CD4-positive, CD25-positive, alpha-beta regulatory T cell (primary cell): ENCODE measurements around the gene GNMT. TPM values are rescaled to one million over a fixed set of nuclear protein-coding genes. Genes with fewer than 3 reads are reported as not detected.
"Not testable (repeated sequence)": the region's sequence is repeated elsewhere in the genome, so short reads cannot be mapped to it uniquely, and the experiment has no call there.

ENCODE experiments used
- ATAC-seq, 2 donors: fragments of 150-1000 bp; cut with Tn5 transposase; one replicate each; pipeline ENCODE4 v1.10.0; 2021; ENCODE audit warnings: low read depth in 2 of 2, moderate number of reproducible peaks in 2 of 2, moderate library complexity in 1 of 2
- DNase-seq, 3 donors: peaks; one replicate each; pipeline versions ENCODE4 v3.0.0 to v3.0.0-alpha.2; 2012 to 2022; ENCODE audit warnings: mixed read lengths in 1 of 3
- H3K27ac ChIP-seq: one replicate; pipeline ENCODE4 v1.7.0; 2013; ENCODE audit warnings: mild to moderate bottlenecking, low read length; ENCODE audit not compliant: insufficient read depth, poor library complexity, severe bottlenecking
- H3K27me3 ChIP-seq: one replicate; pipeline ENCODE4 v1.7.0; 2013; ENCODE audit warnings: low read length; ENCODE audit not compliant: control insufficient read depth, insufficient read depth
- H3K36me3 ChIP-seq: one replicate; pipeline ENCODE4 v1.7.0; 2013; ENCODE audit warnings: mild to moderate bottlenecking, low read length, moderate library complexity; ENCODE audit not compliant: control insufficient read depth, insufficient read depth
- H3K4me1 ChIP-seq: 2 replicates; pipeline ENCODE4 v1.7.0; 2013; ENCODE audit warnings: mild to moderate bottlenecking, low read length; ENCODE audit not compliant: insufficient read depth, control insufficient read depth, poor library complexity, severe bottlenecking
- H3K4me3 ChIP-seq: one replicate; pipeline ENCODE4 v1.7.0; 2013; ENCODE audit warnings: low read depth, mild to moderate bottlenecking, low read length, moderate library complexity
- H3K9me3 ChIP-seq, 2 experiments: 1 replicate in 1 of 2; 2 replicates in 1 of 2; pipeline ENCODE4 v1.7.0; 2013; ENCODE audit warnings: low read length in 2 of 2, mild to moderate bottlenecking in 1 of 2, moderate library complexity in 1 of 2; ENCODE audit not compliant: control insufficient read depth in 2 of 2
- H3K27ac Mint-ChIP-seq, 3 donors: one replicate each; pipeline ENCODE4 v1.8.0; 2020 to 2022; ENCODE audit warnings: mild to moderate bottlenecking in 3 of 3, mixed read lengths in 3 of 3, moderate library complexity in 2 of 3
- H3K27me3 Mint-ChIP-seq: one replicate; pipeline ENCODE4 v1.8.0; 2022; ENCODE audit warnings: mild to moderate bottlenecking, mixed read lengths
- H3K36me3 Mint-ChIP-seq: one replicate; pipeline ENCODE4 v1.8.0; 2020; ENCODE audit warnings: mixed read lengths
- H3K4me1 Mint-ChIP-seq, 4 donors: one replicate each; pipeline ENCODE4 v1.8.0; 2020 to 2022; ENCODE audit warnings: mixed read lengths in 4 of 4, mild to moderate bottlenecking in 1 of 4
- H3K4me3 Mint-ChIP-seq, 4 donors: one replicate each; pipeline ENCODE4 v1.8.0; 2020 to 2022; ENCODE audit warnings: mild to moderate bottlenecking in 4 of 4, mixed read lengths in 4 of 4, moderate library complexity in 3 of 4
- H3K9me3 Mint-ChIP-seq, 7 donors: one replicate each; pipeline ENCODE4 v1.8.0; 2020 to 2022; ENCODE audit warnings: mixed read lengths in 7 of 7, mild to moderate bottlenecking in 3 of 7, moderate library complexity in 2 of 7
- polyA plus RNA-seq, 4 donors: library from polyadenylated mRNA; unstranded; fragments of 300-500 nt; fragmentation: Illumina TruSeq; gene quantifications; one replicate each; pipeline ENCODE4 v1.2.3, GENCODE V29; 2021
- total RNA-seq: library from RNA; stranded (reverse); gene quantifications from one replicate; pipeline ENCODE4 v1.2.3, GENCODE V29; 2022

Gene GNMT
- total and polyA plus RNA-seq, 5 donors from 2014 or later, result 0.22 to 0.99 TPM; not detected in 3

DNA sequence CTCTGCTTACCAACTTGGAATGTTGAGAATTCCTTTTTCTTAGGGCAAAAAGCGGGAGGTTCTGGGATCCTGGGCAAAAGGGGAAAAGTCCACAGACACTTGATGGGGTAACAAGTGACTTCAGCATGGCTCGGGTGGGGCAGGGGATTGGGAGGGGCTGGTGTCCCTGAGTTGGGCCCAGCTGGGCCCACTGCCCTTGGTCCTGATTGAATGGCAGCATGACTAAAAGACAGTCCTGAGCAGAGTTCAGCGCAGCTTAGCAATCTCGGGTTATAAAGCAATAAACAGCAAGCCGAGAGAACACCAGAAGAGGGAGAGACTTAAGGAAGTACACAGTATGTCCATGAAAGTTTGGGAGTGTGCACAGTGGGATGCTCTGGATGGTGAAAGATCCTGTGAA lies 29.4 kb downstream of the GNMT start:
- H3K27ac ChIP-seq, result no peak overlapping the region
- peaks cover 15 to 64% (median 43%) of the 10 kb centered on the region in 4 donors for H3K4me1 Mint-ChIP-seq

DNA sequence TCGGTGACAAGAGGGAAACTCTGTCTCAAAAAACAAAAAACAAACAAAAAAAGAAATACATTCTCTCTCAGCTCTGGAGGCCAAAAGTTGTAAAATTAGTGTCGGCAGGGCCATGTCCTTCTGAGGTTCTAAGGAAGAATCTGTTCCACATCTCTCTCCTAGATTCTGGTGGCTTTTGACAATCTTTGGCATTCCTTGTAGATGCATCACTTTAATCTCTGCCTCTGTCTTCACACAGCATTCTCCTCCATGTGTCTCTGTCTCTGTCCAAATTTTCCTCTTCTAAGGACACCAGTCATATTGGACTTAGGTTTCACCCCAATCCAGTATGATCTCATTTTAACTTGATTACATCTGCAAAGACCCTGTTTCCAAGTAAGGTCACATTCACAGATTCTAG lies 32.9 kb downstream of the GNMT start:
- Mint-ChIP-seq H3K9me3 (no peaks in the 10 kb centered on the region), H3K4me3 (no peak overlapping the region), H3K27me3 (no peaks in the 10 kb centered on the region), H3K27ac (peak overlapping the region in 1 of 3 donors; percentile 65), H3K36me3 (peaks cover 19% of the 10 kb centered on the region), H3K4me1 (peaks cover 0 to 32% (median 15%) of the 10 kb centered on the region in 4 donors)
- H3K27ac ChIP-seq, result no peak overlapping the region
- H3K4me3 ChIP-seq, result no peak overlapping the region
- H3K4me1 ChIP-seq, result no peaks in the 10 kb centered on the region
- no peaks in the 10 kb centered on the region for H3K27me3 ChIP-seq
- ATAC-seq (no peak), DNase-seq (no peak)
- H3K36me3 ChIP-seq, result peaks cover 27% of the 10 kb centered on the region
- no peaks in the 10 kb centered on the region for H3K9me3 ChIP-seq

More for the DNA sequence above, 29.4 kb downstream of the GNMT start:
- Histone ChIP-seq H3K4me3 (no peak overlapping the region), H3K4me1 (peaks cover 24% of the 10 kb centered on the region), H3K36me3 (peaks cover 38% of the 10 kb centered on the region), H3K27me3 (no peaks in the 10 kb centered on the region), H3K9me3 (no peaks in the 10 kb centered on the region)
- ATAC-seq, result no peak
- DNase-seq, result no peak
- peak overlapping the region in 1 of 3 donors; percentile 18 for H3K27ac Mint-ChIP-seq
- H3K36me3 Mint-ChIP-seq, result peaks cover 25% of the 10 kb centered on the region
- no peaks in the 10 kb centered on the region for H3K27me3 Mint-ChIP-seq
- H3K4me3 Mint-ChIP-seq, result peak overlapping the region in 2 of 4 donors; percentile 4 to 51
- H3K9me3 Mint-ChIP-seq, result no peaks in the 10 kb centered on the region

DNA sequence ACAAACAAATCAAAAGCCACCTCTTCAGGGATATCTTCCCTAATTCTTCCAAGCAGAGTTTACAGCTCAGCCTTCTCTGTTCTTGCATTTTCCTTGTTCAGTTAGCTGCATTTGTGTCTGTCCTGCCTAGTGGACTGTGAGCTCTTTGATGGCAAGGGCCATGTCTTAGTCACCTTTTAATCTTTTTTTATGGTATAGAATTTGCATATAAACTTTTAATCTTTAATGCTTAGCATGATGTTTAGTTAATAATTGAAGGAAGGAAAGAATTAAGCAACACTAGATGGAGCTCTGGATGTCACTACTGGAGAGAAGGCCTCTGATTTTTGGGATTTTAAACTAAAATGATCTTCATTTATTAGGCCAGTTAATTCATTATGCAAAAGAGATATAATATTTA lies 36.0 kb downstream of the GNMT start:
- peaks cover 7% of the 10 kb centered on the region for H3K36me3 Mint-ChIP-seq
- Histone ChIP-seq H3K4me3 (no peak overlapping the region), H3K27me3 (no peaks in the 10 kb centered on the region), H3K9me3 (no peaks in the 10 kb centered on the region), H3K4me1 (no peaks in the 10 kb centered on the region), H3K36me3 (peaks cover 4% of the 10 kb centered on the region), H3K27ac (no peak overlapping the region)
- peak overlapping the region in 1 of 3 donors; percentile 63 for H3K27ac Mint-ChIP-seq
- H3K27me3 Mint-ChIP-seq, result no peaks in the 10 kb centered on the region
- no peaks in the 10 kb centered on the region for H3K9me3 Mint-ChIP-seq
- H3K4me3 Mint-ChIP-seq, result no peak overlapping the region
- ATAC-seq (no peak), DNase-seq (no peak)
- H3K4me1 Mint-ChIP-seq, result peaks cover 0 to 18% (median 9%) of the 10 kb centered on the region in 4 donors

DNA sequence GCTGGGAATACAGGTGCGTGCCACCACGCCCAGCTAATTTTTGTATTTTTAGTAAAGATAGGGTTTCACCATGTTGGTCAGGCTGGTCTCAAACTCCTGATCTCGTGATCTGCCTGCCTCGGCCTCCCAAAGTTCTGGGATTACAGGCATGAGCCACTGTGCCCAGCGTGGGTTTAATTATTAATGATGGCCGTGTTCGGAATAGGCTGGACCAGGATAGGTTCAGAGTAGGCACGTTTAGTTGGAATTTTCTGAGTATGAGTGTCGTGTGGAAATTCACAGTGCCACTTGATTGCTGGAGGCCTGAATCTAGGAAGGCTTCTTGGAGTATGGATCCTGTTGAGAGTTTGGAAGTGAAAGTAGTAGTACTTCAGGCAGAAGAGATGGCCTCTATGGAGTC lies 37.7 kb downstream of the GNMT start:
- ATAC-seq, H3K9me3 Mint-ChIP-seq: not testable (repeated sequence)

DNA sequence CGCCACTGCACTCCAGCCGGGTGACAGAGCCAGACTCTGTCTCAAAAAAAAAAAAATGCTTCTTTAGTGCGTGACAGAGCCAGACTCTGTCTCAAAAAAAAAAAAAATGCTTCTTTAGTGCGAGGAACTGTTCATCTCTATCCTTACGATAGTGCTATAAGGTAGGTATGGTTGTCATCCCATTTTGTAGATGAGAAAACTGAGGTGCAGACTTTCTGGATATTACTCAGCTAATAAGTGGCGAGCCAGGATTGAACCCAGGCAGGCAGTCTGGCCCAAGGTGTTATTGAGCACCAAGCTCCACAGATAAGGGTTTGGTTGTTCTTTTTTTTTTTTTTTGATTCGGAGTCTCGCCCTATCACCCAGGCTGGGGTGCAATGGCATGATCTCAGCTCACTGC lies 41.3 kb downstream of the GNMT start:
- H3K4me3 ChIP-seq, result no peak overlapping the region
- Mint-ChIP-seq H3K36me3 (peaks cover 8% of the 10 kb centered on the region), H3K9me3 (no peaks in the 10 kb centered on the region), H3K27me3 (no peaks in the 10 kb centered on the region), H3K27ac (no peak overlapping the region), H3K4me1 (peaks cover 0 to 9% (median 2%) of the 10 kb centered on the region in 4 donors), H3K4me3 (no peak overlapping the region)
- no peaks in the 10 kb centered on the region for H3K27me3 ChIP-seq
- DNase-seq, result no peak
- H3K27ac ChIP-seq, result no peak overlapping the region
- ATAC-seq, result no peak
- no peaks in the 10 kb centered on the region for H3K4me1 ChIP-seq
- peaks cover 11% of the 10 kb centered on the region for H3K36me3 ChIP-seq
- no peaks in the 10 kb centered on the region for H3K9me3 ChIP-seq

More for the DNA sequence above, 37.7 kb downstream of the GNMT start:
- H3K27me3 ChIP-seq, H3K36me3 Mint-ChIP-seq, H3K4me1 ChIP-seq, H3K27ac ChIP-seq, H3K27me3 Mint-ChIP-seq, DNase-seq, H3K36me3 ChIP-seq, H3K9me3 ChIP-seq, H3K4me3 Mint-ChIP-seq, H3K4me3 ChIP-seq: not testable (repeated sequence)
- Mint-ChIP-seq H3K4me1 (peaks cover 0 to 14% (median 7%) of the 10 kb centered on the region in 4 donors), H3K27ac (peak overlapping the region in 1 of 3 donors; percentile 23)

DNA sequence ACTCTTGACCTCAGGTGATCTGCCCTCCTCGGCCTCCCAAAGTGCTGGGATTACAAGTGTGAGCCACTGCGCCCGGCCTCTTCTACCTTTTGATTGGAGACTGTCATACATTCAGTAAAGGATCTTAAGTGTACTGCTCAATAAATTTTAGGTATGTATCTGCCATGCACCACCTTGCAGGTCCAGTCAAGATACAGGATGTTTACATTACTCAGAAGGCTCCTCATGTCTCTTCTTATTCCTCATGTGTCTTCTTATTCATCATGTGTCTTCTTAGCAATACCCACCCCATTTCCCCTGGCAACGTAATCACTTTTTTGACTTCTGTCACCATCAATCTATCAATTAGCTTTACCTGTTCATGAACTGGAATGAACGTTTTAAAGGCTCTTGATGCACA lies 45.3 kb downstream of the GNMT start:
- ATAC-seq (no peak), DNase-seq (no peak)
- Mint-ChIP-seq H3K27ac (peak overlapping the region in 2 of 3 donors; percentile 41 to 50), H3K4me3 (peak overlapping the region in 1 of 4 donors; percentile 56), H3K27me3 (no peaks in the 10 kb centered on the region), H3K9me3 (peaks cover 0 to 1% (median 0%) of the 10 kb centered on the region in 7 donors), H3K4me1 (peaks cover 0 to 16% (median 6%) of the 10 kb centered on the region in 4 donors), H3K36me3 (peaks cover 23% of the 10 kb centered on the region)
- Histone ChIP-seq H3K36me3 (peaks cover 47% of the 10 kb centered on the region), H3K4me3 (no peak overlapping the region), H3K9me3 (no peaks in the 10 kb centered on the region), H3K27me3 (no peaks in the 10 kb centered on the region), H3K27ac (no peak overlapping the region), H3K4me1 (no peaks in the 10 kb centered on the region)

DNA sequence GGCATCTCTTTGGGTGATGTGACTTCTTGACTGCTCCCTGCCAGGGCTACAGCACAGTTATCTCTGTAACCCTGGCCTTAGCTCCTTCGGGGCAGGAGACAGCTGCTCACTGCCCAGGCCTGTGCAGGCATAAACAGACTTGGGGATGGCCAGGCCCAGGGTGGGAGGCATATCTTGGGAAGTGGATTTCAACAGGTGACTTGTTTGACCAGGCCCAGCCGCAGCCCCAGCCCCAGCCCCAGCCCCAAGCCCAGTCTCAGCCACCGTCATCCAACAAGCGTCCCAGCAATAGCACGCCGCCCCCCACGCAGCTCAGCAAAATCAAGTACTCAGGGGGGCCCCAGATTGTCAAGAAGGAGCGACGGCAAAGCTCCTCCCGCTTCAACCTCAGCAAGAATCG lies 45.7 kb downstream of the GNMT start:
- Histone ChIP-seq H3K36me3 (peaks cover 51% of the 10 kb centered on the region), H3K27ac (no peak overlapping the region), H3K4me3 (no peak overlapping the region), H3K9me3 (no peaks in the 10 kb centered on the region), H3K27me3 (no peaks in the 10 kb centered on the region), H3K4me1 (no peaks in the 10 kb centered on the region)
- DNase-seq (no peak), ATAC-seq (no peak)
- peak overlapping the region in 1 of 4 donors; percentile 56 for H3K4me3 Mint-ChIP-seq
- peaks cover 23% of the 10 kb centered on the region for H3K36me3 Mint-ChIP-seq
- H3K4me1 Mint-ChIP-seq, result peaks cover 0 to 20% (median 6%) of the 10 kb centered on the region in 4 donors
- H3K9me3 Mint-ChIP-seq, result peaks cover 0 to 1% (median 0%) of the 10 kb centered on the region in 7 donors
- H3K27ac Mint-ChIP-seq, result peak overlapping the region in 1 of 3 donors; percentile 50
- no peaks in the 10 kb centered on the region for H3K27me3 Mint-ChIP-seq

DNA sequence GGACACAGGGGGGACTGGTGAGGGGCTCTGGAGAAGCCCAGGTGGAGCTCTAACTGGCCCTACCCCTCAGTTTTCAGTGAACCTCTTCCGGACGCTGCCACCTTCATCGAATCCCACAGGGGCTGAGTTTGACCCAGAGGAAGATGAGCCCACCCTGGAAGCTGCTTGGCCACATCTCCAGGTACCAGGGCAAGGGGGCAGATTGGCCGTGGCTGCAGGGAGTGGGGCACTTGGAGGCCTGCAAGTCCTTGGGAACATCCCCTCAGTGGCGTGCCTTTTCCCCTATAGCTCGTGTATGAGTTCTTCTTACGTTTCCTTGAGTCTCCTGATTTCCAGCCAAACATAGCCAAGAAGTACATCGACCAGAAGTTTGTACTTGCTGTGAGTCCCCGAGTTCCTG lies 46.6 kb downstream of the GNMT start:
- Histone ChIP-seq H3K27ac (no peak overlapping the region), H3K27me3 (no peaks in the 10 kb centered on the region), H3K36me3 (peaks cover 56% of the 10 kb centered on the region), H3K4me1 (no peaks in the 10 kb centered on the region), H3K9me3 (no peaks in the 10 kb centered on the region), H3K4me3 (no peak overlapping the region)
- no peaks in the 10 kb centered on the region for H3K27me3 Mint-ChIP-seq
- no peak overlapping the region for H3K27ac Mint-ChIP-seq
- no peak overlapping the region for H3K4me3 Mint-ChIP-seq
- H3K4me1 Mint-ChIP-seq, result peaks cover 0 to 29% (median 7%) of the 10 kb centered on the region in 4 donors
- DNase-seq (no peak), ATAC-seq (no peak)
- H3K9me3 Mint-ChIP-seq, result peaks cover 0 to 1% (median 0%) of the 10 kb centered on the region in 7 donors
- peaks cover 23% of the 10 kb centered on the region for H3K36me3 Mint-ChIP-seq
